H9 (cell line): ENCODE results near the gene SLC1A4. TPM values are rescaled to one million over a fixed set of nuclear protein-coding genes. Genes with fewer than 3 reads are reported as not detected.

Experiments
- DNase-seq: peaks from one replicate; pipeline ENCODE4 v3.0.0-alpha.2; 2017
- H2AFZ ChIP-seq: one replicate; pipeline ENCODE4 v1.6.1; 2013; ENCODE audit warnings: mild to moderate bottlenecking, low read length, control low read depth, moderate library complexity
- H2AK5ac ChIP-seq: 2 replicates; pipeline ENCODE4 v1.6.1; 2013; ENCODE audit warnings: low read length, control low read depth, mixed read lengths; ENCODE audit not compliant: insufficient read length
- H2BK120ac ChIP-seq: one replicate; pipeline ENCODE4 v1.6.1; 2013; ENCODE audit warnings: low read depth, mild to moderate bottlenecking, low read length, control low read depth, inconsistent platforms; ENCODE audit not compliant: poor library complexity, severe bottlenecking
- H2BK12ac ChIP-seq: 2 replicates; pipeline ENCODE4 v1.6.1; 2013; ENCODE audit warnings: low read length, control low read depth, mixed read lengths, low read depth; ENCODE audit not compliant: insufficient read length
- H2BK15ac ChIP-seq: 2 replicates; pipeline ENCODE4 v1.6.1; 2013; ENCODE audit warnings: low read depth, low read length, control low read depth
- H2BK20ac ChIP-seq: one replicate; pipeline ENCODE4 v1.6.1; 2013; ENCODE audit warnings: low read depth, mild to moderate bottlenecking, low read length, control low read depth, inconsistent platforms; ENCODE audit not compliant: poor library complexity, severe bottlenecking
- H2BK5ac ChIP-seq: 2 replicates; pipeline ENCODE4 v1.6.1; 2013; ENCODE audit warnings: low read length, control low read depth, mixed read lengths; ENCODE audit not compliant: insufficient read length
- H3K14ac ChIP-seq: 2 replicates; pipeline ENCODE4 v1.6.1; 2013; ENCODE audit warnings: low read length, control low read depth; ENCODE audit not compliant: insufficient read depth
- H3K18ac ChIP-seq: 2 replicates; pipeline ENCODE4 v1.6.1; 2013; ENCODE audit warnings: low read depth, mild to moderate bottlenecking, mixed read lengths, low read length, control low read depth; ENCODE audit not compliant: insufficient read length
- H3K23ac ChIP-seq: 2 replicates; pipeline ENCODE4 v1.6.1; 2013; ENCODE audit warnings: low read length, control low read depth, mixed read lengths, low read depth; ENCODE audit not compliant: insufficient read length
- H3K23me2 ChIP-seq: 2 replicates; pipeline ENCODE4 v1.6.1; 2013; ENCODE audit warnings: low read depth, mild to moderate bottlenecking, mixed read lengths, low read length, control low read depth; ENCODE audit not compliant: insufficient read length, poor library complexity, severe bottlenecking
- H3K27ac ChIP-seq: 2 replicates; pipeline ENCODE4 v1.5.1; 2013; ENCODE audit warnings: low read length, control low read depth, mixed read lengths, low read depth; ENCODE audit not compliant: insufficient read length
- H3K27me3 ChIP-seq: 2 replicates; pipeline ENCODE4 v1.6.1; 2013; ENCODE audit warnings: low read length, control low read depth, inconsistent platforms; ENCODE audit not compliant: insufficient read depth
- H3K4ac ChIP-seq: 2 replicates; pipeline ENCODE4 v1.6.1; 2013; ENCODE audit warnings: low read depth, mild to moderate bottlenecking, control low read depth, inconsistent platforms, low read length, moderate library complexity
- H3K4me1 ChIP-seq: 2 replicates; pipeline ENCODE4 v1.6.1; 2013; ENCODE audit warnings: low read length, control low read depth, inconsistent platforms; ENCODE audit not compliant: insufficient read depth
- H3K4me2 ChIP-seq: 2 replicates; pipeline ENCODE4 v1.6.1; 2013; ENCODE audit warnings: low read length, control low read depth, mixed read lengths; ENCODE audit not compliant: insufficient read length, insufficient read depth
- H3K56ac ChIP-seq: 2 replicates; pipeline ENCODE4 v1.6.1; 2013; ENCODE audit warnings: low read depth, mild to moderate bottlenecking, mixed read lengths, low read length, control low read depth; ENCODE audit not compliant: insufficient read length
- H3K79me1 ChIP-seq: 2 replicates; pipeline ENCODE4 v1.6.1; 2013; ENCODE audit warnings: low read depth, mild to moderate bottlenecking, moderate library complexity, low read length, control low read depth, inconsistent platforms; ENCODE audit not compliant: insufficient read depth, poor library complexity, severe bottlenecking
- H3K79me2 ChIP-seq: 2 replicates; pipeline ENCODE4 v1.6.1; 2013; ENCODE audit warnings: low read length, control low read depth, inconsistent platforms; ENCODE audit not compliant: insufficient read depth
- H3K9ac ChIP-seq: 2 replicates; pipeline ENCODE4 v1.6.1; 2013; ENCODE audit warnings: low read length, control low read depth, mixed read lengths; ENCODE audit not compliant: insufficient read length; ENCODE audit errors: extremely low read depth
- H3K9me3 ChIP-seq: one replicate; pipeline ENCODE4 v1.6.1; 2013; ENCODE audit warnings: low read depth, low read length, inconsistent platforms; ENCODE audit not compliant: control insufficient read depth
- H3T11ph ChIP-seq: one replicate; pipeline ENCODE4 v1.6.1; 2013; ENCODE audit warnings: mild to moderate bottlenecking, low read length, control low read depth, inconsistent platforms
- H4K20me1 ChIP-seq: one replicate; pipeline ENCODE4 v1.6.1; 2013; ENCODE audit not compliant: control insufficient read depth, insufficient read length, insufficient read depth
- H4K5ac ChIP-seq: 2 replicates; pipeline ENCODE4 v1.6.1; 2013; ENCODE audit warnings: low read depth, mild to moderate bottlenecking, mixed read lengths, low read length, control low read depth; ENCODE audit not compliant: insufficient read length
- H4K8ac ChIP-seq: replicated peaks from 2 replicates; pipeline ENCODE4 v1.6.1; 2013; ENCODE audit warnings: low read length, control low read depth, mixed read lengths, low read depth; ENCODE audit not compliant: insufficient read length
- H4K91ac ChIP-seq: 2 replicates; pipeline ENCODE4 v1.6.1; 2013; ENCODE audit warnings: low read depth, mild to moderate bottlenecking, moderate library complexity, mixed read lengths, low read length, control low read depth; ENCODE audit not compliant: insufficient read length
- H3K27ac Mint-ChIP-seq, 3 experiments: 2 replicates in 2 of 3; 3 replicates in 1 of 3; pipeline ENCODE4 v1.8.0; 2020 to 2021; ENCODE audit warnings: mixed read lengths in 3 of 3, mild to moderate bottlenecking in 1 of 3, moderate library complexity in 1 of 3
- H3K27me3 Mint-ChIP-seq: 2 replicates; pipeline ENCODE4 v1.8.0; 2021; ENCODE audit warnings: low read depth, mild to moderate bottlenecking, moderate library complexity, mixed read lengths
- H3K36me3 Mint-ChIP-seq, 3 experiments: 2 replicates in 2 of 3; 3 replicates in 1 of 3; pipeline ENCODE4 v1.8.0; 2020 to 2021; ENCODE audit warnings: low read depth in 3 of 3, mixed read lengths in 3 of 3; ENCODE audit not compliant: insufficient read depth in 1 of 3
- H3K4me1 Mint-ChIP-seq, 2 experiments: 2 replicates each; pipeline ENCODE4 v1.8.0; 2020; ENCODE audit warnings: mixed read lengths in 2 of 2
- H3K4me3 Mint-ChIP-seq, 2 experiments: 2 replicates in 1 of 2; 3 replicates in 1 of 2; pipeline ENCODE4 v1.8.0; 2020 to 2021; ENCODE audit warnings: mild to moderate bottlenecking in 2 of 2, mixed read lengths in 2 of 2, moderate library complexity in 1 of 2
- H3K9me3 Mint-ChIP-seq, 2 experiments: 2 replicates in 1 of 2; 3 replicates in 1 of 2; pipeline ENCODE4 v1.8.0; 2020; ENCODE audit warnings: mild to moderate bottlenecking in 2 of 2, mixed read lengths in 2 of 2, moderate library complexity in 1 of 2
- WGBS: extraction: QIAGEN DNeasy Blood & Tissue Kit; methylation state at CpG from one replicate; pipeline ENCODE4 v1.1.7; 2013; ENCODE audit warnings: missing lambda C conversion rate, low lambda C conversion rate, mixed read lengths; ENCODE audit not compliant: insufficient read length; ENCODE audit errors: extremely low coverage; 5-methylcytosine and 5-hydroxymethylcytosine counted together
- total RNA-seq: library from RNA; stranded (reverse); gene quantifications from 2 replicates; pipeline ENCODE4 v1.2.1, GENCODE V29; 2021
- TF ChIP-seq, protein P1 (sequence below): fragments of 200-600 bp; sonication (generic); conservative IDR thresholded peaks from 3 replicates; pipeline ENCODE4 v1.8.0; 2021; ENCODE audit warnings: antibody characterized with exemption, mild to moderate bottlenecking

The SLC1A4 gene
- total RNA-seq, 1 experiment from 2014 or later = 1.9 TPM

- Histone ChIP-seq H4K5ac (no peak overlapping the region), H3K9me3 (no peaks in the 10 kb centered on the region), H3K56ac (no peak overlapping the region), H2BK5ac (no peak overlapping the region), H2BK20ac (no peak overlapping the region), H3K4me1 (no peaks in the 10 kb centered on the region; the same call in 1 of the 2 replicates), H3K27me3 (peaks cover 16% of the 10 kb centered on the region; the same call in 1 of the 2 replicates), H3K23ac (no peak overlapping the region), H3K9ac (no peak overlapping the region), H3K4ac (no peak overlapping the region), H3K18ac (no peak overlapping the region), H3K4me2 (no peak overlapping the region), H2BK12ac (no peak overlapping the region), H2BK120ac (no peak overlapping the region), H4K8ac (no peak overlapping the region), H4K91ac (no peak overlapping the region), H3K27ac (no peak overlapping the region), H3K79me2 (no peaks in the 10 kb centered on the region), H3K23me2 (no peaks in the 10 kb centered on the region), H3K14ac (no peak overlapping the region), H3K79me1 (no peaks in the 10 kb centered on the region), H2AFZ (no peak overlapping the region), H3T11ph (no peak overlapping the region), H2BK15ac (no peak overlapping the region), H4K20me1 (no peaks in the 10 kb centered on the region), H2AK5ac (no peak overlapping the region)
- Mint-ChIP-seq H3K4me1 (peaks cover 11 to 20% of the 10 kb centered on the region in 2 experiments), H3K27ac (no peak overlapping the region), H3K27me3 (peaks cover 39% of the 10 kb centered on the region), H3K36me3 (peaks cover 0 to 2% (median 0%) of the 10 kb centered on the region in 3 experiments; a peak in 3 of 7 replicates), H3K4me3 (no peak overlapping the region), H3K9me3 (no peaks in the 10 kb centered on the region; a peak in 1 of 5 replicates)
- no peak for DNase-seq
- WGBS = no CpG with 5 or more reads among the region's 3 CpGs
- TF ChIP-seq, protein P1, sequence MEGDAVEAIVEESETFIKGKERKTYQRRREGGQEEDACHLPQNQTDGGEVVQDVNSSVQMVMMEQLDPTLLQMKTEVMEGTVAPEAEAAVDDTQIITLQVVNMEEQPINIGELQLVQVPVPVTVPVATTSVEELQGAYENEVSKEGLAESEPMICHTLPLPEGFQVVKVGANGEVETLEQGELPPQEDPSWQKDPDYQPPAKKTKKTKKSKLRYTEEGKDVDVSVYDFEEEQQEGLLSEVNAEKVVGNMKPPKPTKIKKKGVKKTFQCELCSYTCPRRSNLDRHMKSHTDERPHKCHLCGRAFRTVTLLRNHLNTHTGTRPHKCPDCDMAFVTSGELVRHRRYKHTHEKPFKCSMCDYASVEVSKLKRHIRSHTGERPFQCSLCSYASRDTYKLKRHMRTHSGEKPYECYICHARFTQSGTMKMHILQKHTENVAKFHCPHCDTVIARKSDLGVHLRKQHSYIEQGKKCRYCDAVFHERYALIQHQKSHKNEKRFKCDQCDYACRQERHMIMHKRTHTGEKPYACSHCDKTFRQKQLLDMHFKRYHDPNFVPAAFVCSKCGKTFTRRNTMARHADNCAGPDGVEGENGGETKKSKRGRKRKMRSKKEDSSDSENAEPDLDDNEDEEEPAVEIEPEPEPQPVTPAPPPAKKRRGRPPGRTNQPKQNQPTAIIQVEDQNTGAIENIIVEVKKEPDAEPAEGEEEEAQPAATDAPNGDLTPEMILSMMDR = no peak
Measured at GRCh38 chr2:64995041-64995440, 5.8 kb downstream of the SLC1A4 start.
